HCT116 (cell line): ENCODE results near the gene NCF4. TPM values are rescaled to one million over a fixed set of nuclear protein-coding genes. Genes with fewer than 3 reads are reported as not detected.

ENCODE experiments used
- ATAC-seq: fragments of 200-7000 bp; cut with Tn5 transposase; 2 replicates; pipeline ENCODE4 v1.9.1; 2020; ENCODE audit warnings: mild to moderate bottlenecking, moderate library complexity
- BruUV-seq: library from RNA; stranded (reverse); fragments of 400-500 nt; replicated peaks from 2 replicates; lab custom pipeline; 2021; lab: Mats Ljungman, UMichigan
- CTCF ChIA-PET: fragments of 300-600 bp; sonication (Branson Sonifier 250); formaldehyde crosslinking; loops from one replicate; lab custom pipeline; 2021; ENCODE audit warnings: antibody characterized with exemption; lab: Charles Lee
- POLR2A ChIA-PET: fragments of 300-600, 350-600 bp; sonication (Branson Sonifier 250); formaldehyde crosslinking; loops from one replicate; lab custom pipeline; 2021; ENCODE audit warnings: antibody characterized with exemption; lab: Charles Lee
- RAD21 ChIA-PET, 2 experiments: fragments of 300-600 bp; sonication (Branson Sonifier 250); formaldehyde crosslinking; loops; one replicate each; lab custom pipeline; 2023; ENCODE audit warnings: low total read pairs in 2 of 2; ENCODE audit not compliant: uncharacterized antibody in 2 of 2, unreplicated experiment in 2 of 2, low non-redundant PET in 1 of 2; lab: Charles Lee
- DNase-seq: peaks from one replicate; pipeline ENCODE4 v3.0.0-alpha.2; 2010; ENCODE audit warnings: low read depth, low spot score
- H2AFZ ChIP-seq: fragments of 200-600 bp; shearing (Covaris generic), sonication (generic); 2 replicates; pipeline ENCODE4 v1.6.1; 2017; ENCODE audit warnings: low read depth, mixed run types, mixed read lengths, antibody characterized with exemption, low read length; ENCODE audit not compliant: poor library complexity, severe bottlenecking
- H3K27ac ChIP-seq: 2 replicates; pipeline ENCODE4 v1.5.1; 2012; ENCODE audit warnings: low read depth, low read length
- H3K27me3 ChIP-seq: fragments of 200-600 bp; sonication (generic); 2 replicates; pipeline ENCODE4 v1.6.1; 2016; ENCODE audit warnings: mixed run types, low read length, mixed read lengths; ENCODE audit not compliant: insufficient read depth
- H3K36me3 ChIP-seq, 2 experiments: fragments of 200-500 bp in 1 of 2; fragments of 200-600 bp in 1 of 2; sonication (Bioruptor generic) in 1 of 2; sonication (generic) in 1 of 2; 2 replicates each; pipeline versions ENCODE4 v1.5.1 to v1.6.1; 2014 to 2016; ENCODE audit warnings: low read length in 2 of 2, inconsistent platforms in 1 of 2, mixed read lengths in 1 of 2, mixed run types in 1 of 2; ENCODE audit not compliant: insufficient read depth in 2 of 2, control insufficient read depth in 1 of 2
- H3K4me1 ChIP-seq, 2 experiments: fragments of 200-600 bp in 1 of 2; sonication (generic) in 1 of 2; 2 replicates each; pipeline versions ENCODE4 v1.5.1 to v1.6.1; 2012 to 2017; ENCODE audit warnings: low read length in 2 of 2, inconsistent platforms in 1 of 2, mild to moderate bottlenecking in 1 of 2, mixed read lengths in 1 of 2, mixed run types in 1 of 2, moderate library complexity in 1 of 2; ENCODE audit not compliant: insufficient read depth in 2 of 2, control insufficient read depth in 1 of 2
- H3K4me2 ChIP-seq: fragments of 200-600 bp; sonication (generic); 2 replicates; pipeline ENCODE4 v1.6.1; 2017; ENCODE audit warnings: mixed run types, low read length, mixed read lengths
- H3K4me3 ChIP-seq, 2 experiments: fragments of 200-600 bp in 1 of 2; sonication (generic) in 1 of 2; replicated peaks in 1 of 2; 2 replicates each; pipeline ENCODE4 v1.5.1; 2011 to 2016; ENCODE audit warnings: low read length in 2 of 2, control low read depth in 1 of 2, low read depth in 1 of 2, mild to moderate bottlenecking in 1 of 2, mixed read lengths in 1 of 2, mixed run types in 1 of 2
- H3K79me2 ChIP-seq: fragments of 200-600 bp; sonication (generic); 2 replicates; pipeline ENCODE4 v1.6.1; 2017; ENCODE audit warnings: mild to moderate bottlenecking, mixed run types, low read length, moderate library complexity, mixed read lengths; ENCODE audit not compliant: insufficient read depth
- H3K9ac ChIP-seq: fragments of 200-600 bp; sonication (generic); 2 replicates; pipeline ENCODE4 v1.6.1; 2016; ENCODE audit warnings: low read length, mixed read lengths
- H3K9me2 ChIP-seq: fragments of 200-600 bp; sonication (generic), shearing (Covaris generic); 2 replicates; pipeline ENCODE4 v1.6.1; 2017; ENCODE audit warnings: mixed run types, mild to moderate bottlenecking, moderate library complexity; ENCODE audit not compliant: insufficient read depth
- H3K9me3 ChIP-seq, 2 experiments: fragments of 200-500 bp in 1 of 2; fragments of 200-600 bp in 1 of 2; sonication (Bioruptor generic) in 1 of 2; sonication (generic) in 1 of 2; 2 replicates each; pipeline ENCODE4 v1.6.1; 2014 to 2017; ENCODE audit warnings: low read length in 2 of 2, mixed read lengths in 2 of 2, inconsistent platforms in 1 of 2, low read depth in 1 of 2, mild to moderate bottlenecking in 1 of 2, mixed run types in 1 of 2, moderate library complexity in 1 of 2; ENCODE audit not compliant: control insufficient read depth in 1 of 2, insufficient read depth in 1 of 2
- H4K20me1 ChIP-seq: fragments of 200-600 bp; sonication (generic), shearing (Covaris generic); 2 replicates; pipeline ENCODE4 v1.6.1; 2017; ENCODE audit warnings: mixed run types, mild to moderate bottlenecking, moderate library complexity; ENCODE audit not compliant: insufficient read depth
- CBX3 ChIP-seq: IDR thresholded peaks from 2 replicates; pipeline ENCODE4 v1.6.1; 2012; ENCODE audit warnings: low read depth
- ELF1 ChIP-seq: IDR thresholded peaks from 2 replicates; pipeline ENCODE4 v1.6.1; 2012; ENCODE audit warnings: low read depth, borderline replicate concordance
- FOSL1 ChIP-seq: IDR thresholded peaks from 2 replicates; pipeline ENCODE4 v1.6.1; 2012; ENCODE audit warnings: low read depth
- POLR2AphosphoS5 ChIP-seq: IDR thresholded peaks from 2 replicates; pipeline ENCODE4 v1.6.1; 2011; ENCODE audit warnings: mild to moderate bottlenecking, low read depth, low read length, moderate library complexity
- intact Hi-C: fragments of 100-400 bp; cut with micrococcal nuclease; formaldehyde crosslinking; loops from 2 replicates; pipeline ENCODE4 v1.10.0; 2022
- total RNA-seq: library from RNA; stranded (reverse); gene quantifications from one replicate; pipeline ENCODE4 v1.2.1, GENCODE V29; 2021; ENCODE audit not compliant: unreplicated experiment
- TF ChIP-seq, protein P1 (sequence below): IDR thresholded peaks from 2 replicates; pipeline ENCODE4 v1.6.1; 2012
- TF ChIP-seq, protein P2 (sequence below): IDR thresholded peaks from 2 replicates; pipeline ENCODE4 v1.6.1; 2011; ENCODE audit warnings: mild to moderate bottlenecking, low read length, moderate library complexity; ENCODE audit not compliant: insufficient replicate concordance; ENCODE audit errors: extremely low read depth

Gene NCF4
- total RNA-seq, 1 experiment from 2014 or later: 0.37 TPM

DNA sequence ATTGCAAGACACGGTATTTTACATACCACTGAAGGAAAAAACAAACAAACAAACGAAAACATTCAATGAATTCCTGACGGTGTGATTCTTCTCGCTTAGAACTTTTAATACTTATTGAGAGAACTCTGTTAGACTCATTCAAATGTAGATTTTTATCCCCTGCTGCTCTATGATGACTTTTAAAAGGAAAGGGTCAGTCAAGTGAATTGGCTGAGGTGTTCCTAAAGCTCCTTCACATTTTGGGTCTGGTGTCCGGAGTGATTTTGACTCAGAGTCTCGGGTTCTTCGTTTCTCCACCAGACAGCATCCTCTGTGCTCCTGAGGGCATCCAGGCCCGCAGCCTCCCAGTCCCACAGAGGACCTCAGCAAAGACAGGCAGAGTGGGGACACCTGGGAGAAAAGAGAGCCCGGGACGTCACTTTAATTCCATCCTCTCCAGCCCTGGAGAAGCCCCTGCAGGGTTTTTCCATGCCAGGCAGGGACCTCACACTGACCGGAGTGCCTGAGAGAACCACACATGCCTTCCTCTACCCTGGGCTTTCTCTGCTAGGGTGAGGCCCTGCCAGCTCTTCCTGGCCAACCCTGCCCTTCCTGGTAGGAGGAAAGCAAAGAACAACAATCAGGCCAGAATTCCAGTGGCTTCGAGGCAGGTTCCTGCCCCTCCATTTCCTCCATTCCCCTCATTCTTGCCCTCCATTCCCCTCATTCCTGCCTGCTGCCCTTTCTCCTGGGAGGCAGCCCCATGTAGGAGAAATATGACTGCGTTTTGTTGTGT is 51.3 kb downstream of the NCF4 start:
- no TSS peak for BruUV-seq
- H3K9me3 ChIP-seq: no peaks in the 10 kb centered on the region
- H3K27ac ChIP-seq: no peak overlapping the region
- H3K4me3 ChIP-seq: no peak overlapping the region
- ChIA-PET POLR2A (no interaction called here), RAD21 (no interaction called here), CTCF (no interaction called here)
- no peak overlapping the region for H3K4me2 ChIP-seq
- H3K9me2 ChIP-seq: no peaks in the 10 kb centered on the region
- H3K9ac ChIP-seq: no peak overlapping the region
- DNase-seq (no peak), ATAC-seq (no peak)
- TF ChIP-seq, protein P1, sequence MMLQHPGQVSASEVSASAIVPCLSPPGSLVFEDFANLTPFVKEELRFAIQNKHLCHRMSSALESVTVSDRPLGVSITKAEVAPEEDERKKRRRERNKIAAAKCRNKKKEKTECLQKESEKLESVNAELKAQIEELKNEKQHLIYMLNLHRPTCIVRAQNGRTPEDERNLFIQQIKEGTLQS: no peak
- TF ChIP-seq ELF1: no peak
- TF ChIP-seq POLR2AphosphoS5: no peak
- TF ChIP-seq, protein P2, sequence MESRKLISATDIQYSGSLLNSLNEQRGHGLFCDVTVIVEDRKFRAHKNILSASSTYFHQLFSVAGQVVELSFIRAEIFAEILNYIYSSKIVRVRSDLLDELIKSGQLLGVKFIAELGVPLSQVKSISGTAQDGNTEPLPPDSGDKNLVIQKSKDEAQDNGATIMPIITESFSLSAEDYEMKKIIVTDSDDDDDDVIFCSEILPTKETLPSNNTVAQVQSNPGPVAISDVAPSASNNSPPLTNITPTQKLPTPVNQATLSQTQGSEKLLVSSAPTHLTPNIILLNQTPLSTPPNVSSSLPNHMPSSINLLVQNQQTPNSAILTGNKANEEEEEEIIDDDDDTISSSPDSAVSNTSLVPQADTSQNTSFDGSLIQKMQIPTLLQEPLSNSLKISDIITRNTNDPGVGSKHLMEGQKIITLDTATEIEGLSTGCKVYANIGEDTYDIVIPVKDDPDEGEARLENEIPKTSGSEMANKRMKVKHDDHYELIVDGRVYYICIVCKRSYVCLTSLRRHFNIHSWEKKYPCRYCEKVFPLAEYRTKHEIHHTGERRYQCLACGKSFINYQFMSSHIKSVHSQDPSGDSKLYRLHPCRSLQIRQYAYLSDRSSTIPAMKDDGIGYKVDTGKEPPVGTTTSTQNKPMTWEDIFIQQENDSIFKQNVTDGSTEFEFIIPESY: no peak
- no peak for TF ChIP-seq FOSL1
- TF ChIP-seq CBX3: no peak
- no peak overlapping the region for H2AFZ ChIP-seq
- H3K4me1 ChIP-seq: no peaks in the 10 kb centered on the region
- no peaks in the 10 kb centered on the region for H3K36me3 ChIP-seq
- H3K27me3 ChIP-seq: peaks cover 29% of the 10 kb centered on the region
- H4K20me1 ChIP-seq: no peaks in the 10 kb centered on the region
- H3K79me2 ChIP-seq: no peaks in the 10 kb centered on the region
- intact Hi-C loops: no loop called here
